Inferior parietal cortex (tissue), 1 donor: ENCODE measurements around the gene XRCC5.
"Not testable (repeated sequence)": the region's sequence is repeated elsewhere in the genome, so short reads cannot be mapped to it uniquely, and the experiment has no call there.

Source experiments
- DNase-seq: peaks from one replicate; pipeline ENCODE4 v3.0.0-alpha.2; 2016; ENCODE audit errors: extremely low spot score

Gene XRCC5

GRCh38 chr2:216195565-216196029 lies 86.4 kb downstream of the XRCC5 start:
- DNase-seq = no peak

GRCh38 chr2:216201692-216202306 lies 92.7 kb downstream of the XRCC5 start:
- DNase-seq = no peak

- DNase-seq = no peak
Observed at GRCh38 chr2:216202626-216203250, 93.6 kb downstream of the XRCC5 start.

GRCh38 chr2:216205486-216205885 lies 96.3 kb downstream of the XRCC5 start:
- no peak for DNase-seq

- DNase-seq = no peak
Observed at GRCh38 chr2:216206041-216206703, 97.0 kb downstream of the XRCC5 start.

GRCh38 chr2:216206821-216207220 lies 97.7 kb downstream of the XRCC5 start:
- DNase-seq = no peak

GRCh38 chr2:216208661-216209060 lies 99.5 kb downstream of the XRCC5 start:
- DNase-seq = not testable (repeated sequence)

- DNase-seq = peak; percentile 66
Observed at GRCh38 chr2:216210701-216211540, 101.8 kb downstream of the XRCC5 start.

- DNase-seq = no peak
Observed at GRCh38 chr2:216211614-216212145, 102.5 kb downstream of the XRCC5 start.

GRCh38 chr2:216214768-216215167 lies 105.6 kb downstream of the XRCC5 start:
- no peak for DNase-seq

- no peak for DNase-seq
Observed at GRCh38 chr2:216215658-216216390, 106.7 kb downstream of the XRCC5 start.

- no peak for DNase-seq
Observed at GRCh38 chr2:216216951-216217903, 108.1 kb downstream of the XRCC5 start.

GRCh38 chr2:216217904-216218260 lies 108.7 kb downstream of the XRCC5 start:
- DNase-seq = no peak

- no peak for DNase-seq
Observed at GRCh38 chr2:216219861-216220260, 110.7 kb downstream of the XRCC5 start.

GRCh38 chr2:216220976-216221375 lies 111.8 kb downstream of the XRCC5 start:
- DNase-seq = no peak

- no peak for DNase-seq
Observed at GRCh38 chr2:216221811-216222210, 112.7 kb downstream of the XRCC5 start.

- DNase-seq = no peak
Observed at GRCh38 chr2:216222650-216223352, 113.7 kb downstream of the XRCC5 start.

- DNase-seq = no peak
Observed at GRCh38 chr2:216224388-216224787, 115.2 kb downstream of the XRCC5 start.

- no peak for DNase-seq
Observed at GRCh38 chr2:216229277-216229914, 120.2 kb downstream of the XRCC5 start.
